NCI-H2171 treated with DMSO at 0.1 percent for 48 hours (cell line): ENCODE measurements around the gene CCDC141.

Source experiments
- DNase-seq: peaks from one replicate; lab custom pipeline; 2025; lab: John Stamatoyannopoulos, UW

CCDC141 gene

GRCh38 chr2:178829299-178829960 lies 220.5 kb downstream of the CCDC141 start:
- DNase-seq: no peak

GRCh38 chr2:178828486-178828881 lies 221.5 kb downstream of the CCDC141 start:
- no peak for DNase-seq

GRCh38 chr2:178827739-178828485 lies 222.0 kb downstream of the CCDC141 start:
- no peak for DNase-seq

- DNase-seq: no peak
Measured at GRCh38 chr2:178827111-178827510, 222.8 kb downstream of the CCDC141 start.

- DNase-seq: no peak
Measured at GRCh38 chr2:178825183-178825582, 224.8 kb downstream of the CCDC141 start.

GRCh38 chr2:178824181-178824580 lies 225.8 kb downstream of the CCDC141 start:
- no peak for DNase-seq

- no peak for DNase-seq
Measured at GRCh38 chr2:178819992-178820391, 229.9 kb downstream of the CCDC141 start.

GRCh38 chr2:178819147-178819875 lies 230.6 kb downstream of the CCDC141 start:
- no peak for DNase-seq

GRCh38 chr2:178811901-178812300 lies 238.0 kb downstream of the CCDC141 start:
- no peak for DNase-seq

GRCh38 chr2:178811045-178811444 lies 238.9 kb downstream of the CCDC141 start:
- no peak for DNase-seq

- no peak for DNase-seq
Measured at GRCh38 chr2:178810422-178810821, 239.5 kb downstream of the CCDC141 start.

- no peak for DNase-seq
Measured at GRCh38 chr2:178807227-178808008, 242.5 kb downstream of the CCDC141 start, which contains the start of gene TTN. TSS of gene TTN (minus strand) at chr2:178807423. CDS start at chr2:178804642, 2,781 bp downstream.

GRCh38 chr2:178806543-178806942 lies 243.4 kb downstream of the CCDC141 start:
- DNase-seq: no peak

GRCh38 chr2:178805457-178805856 lies 244.5 kb downstream of the CCDC141 start:
- no peak for DNase-seq

GRCh38 chr2:178804791-178805190 lies 245.1 kb downstream of the CCDC141 start:
- DNase-seq: peak; percentile 6

GRCh38 chr2:178800510-178800909 lies 249.4 kb downstream of the CCDC141 start:
- no peak for DNase-seq

GRCh38 chr2:178799305-178799704 lies 250.6 kb downstream of the CCDC141 start:
- DNase-seq: no peak

GRCh38 chr2:178796079-178796677 lies 253.8 kb downstream of the CCDC141 start:
- peak; percentile 53 for DNase-seq

- no peak for DNase-seq
Measured at GRCh38 chr2:178787934-178788333, 262.0 kb downstream of the CCDC141 start.

GRCh38 chr2:178787155-178787554 lies 262.8 kb downstream of the CCDC141 start:
- DNase-seq: no peak

GRCh38 chr2:178783889-178784288 lies 266.0 kb downstream of the CCDC141 start:
- no peak for DNase-seq

- no peak for DNase-seq
Measured at GRCh38 chr2:178782236-178782635, 267.7 kb downstream of the CCDC141 start.
